ENCODE measurements around the gene UBAP2. TPM values are rescaled to one million over a fixed set of nuclear protein-coding genes. Genes with fewer than 3 reads are reported as not detected.
"Not testable (repeated sequence)": the region's sequence is repeated elsewhere in the genome, so short reads cannot be mapped to it uniquely, and the experiment has no call there.

UBAP2 gene
- total RNA-seq, 2 donors from 2014 or later = 29.8 to 52.8 TPM

- H3K9me3 ChIP-seq = no peaks in the 10 kb centered on the region
- H3K36me3 ChIP-seq = no peaks in the 10 kb centered on the region
- DNase-seq (ENCODE audit: low spot score) = no peak
- H3K4me3 ChIP-seq = no peak overlapping the region
- H3K4me1 ChIP-seq (replicated peaks) = no peaks in the 10 kb centered on the region
- 23% methylated on average over 3 of the region's 3 CpGs for WGBS
- H3K27ac ChIP-seq = no peak overlapping the region
- H3K27me3 ChIP-seq (replicated peaks; ENCODE audit: insufficient read depth) = no peaks in the 10 kb centered on the region
- TF ChIP-seq POLR2A (IDR thresholded peaks at IDR 0.05) = no peak
- intact Hi-C loops (cut with DNase I) = no loop called here
Measured at GRCh38 chr9:34059281-34059680, 10.6 kb upstream of the UBAP2 start.

- peak overlapping the region; percentile 89 to 96 for H3K27ac ChIP-seq
- no peak for DNase-seq (ENCODE audit: low spot score)
Measured at GRCh38 chr9:34049630-34050384, 1.1 kb upstream of the UBAP2 start.

DNA sequence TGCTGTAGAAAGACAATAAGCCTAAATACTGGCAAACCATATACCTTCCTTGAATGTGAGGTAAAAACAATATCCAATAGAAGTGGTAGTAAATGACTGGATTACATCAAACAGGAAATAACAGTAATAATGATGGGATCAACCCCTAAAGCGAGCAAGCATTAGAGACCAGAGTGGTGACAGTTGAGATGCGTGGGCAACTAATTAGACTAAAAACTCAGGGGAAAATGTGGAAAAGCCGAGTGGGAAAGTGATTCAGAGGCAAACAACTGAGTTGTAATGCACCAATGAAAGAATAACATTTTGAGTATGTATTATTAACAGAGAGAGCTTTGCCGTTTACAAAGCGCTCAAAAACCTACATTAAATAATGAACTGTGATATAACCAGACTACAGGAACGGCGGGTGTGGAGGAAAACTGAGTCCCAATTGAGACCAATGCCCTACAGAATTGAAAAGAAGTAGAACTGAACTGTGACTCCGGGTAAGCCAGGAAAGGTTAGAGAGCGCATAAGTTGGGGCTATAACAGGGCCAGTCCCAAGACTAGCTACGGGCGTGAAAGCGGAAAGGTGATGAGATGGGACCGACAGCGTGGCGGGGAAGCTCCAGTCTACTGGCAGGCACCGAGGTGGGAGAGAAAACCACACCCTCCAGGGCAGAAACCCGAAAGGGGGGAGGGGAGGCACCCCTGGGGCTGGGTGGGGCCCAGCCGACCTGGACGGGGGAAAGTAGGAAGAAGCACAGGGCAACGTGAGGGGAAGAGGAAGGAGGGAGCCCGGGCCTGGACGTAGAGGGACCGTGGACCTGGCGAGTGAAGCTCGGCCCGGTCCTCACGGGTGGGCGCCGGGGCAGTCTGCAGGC lies 592 bp downstream of the UBAP2 start:
- Histone ChIP-seq H3K9me3 (no peaks in the 10 kb centered on the region), H3K4me3 (peak overlapping the region; percentile 70 to 75), H3K27ac (peak overlapping the region; percentile 89 to 96), H3K27me3 (replicated peaks; ENCODE audit: insufficient read depth) (no peaks in the 10 kb centered on the region), H3K4me1 (replicated peaks) (peaks cover 10% of the 10 kb centered on the region), H3K36me3 (no peaks in the 10 kb centered on the region)
- no peak for TF ChIP-seq CTCF (IDR thresholded peaks at IDR 0.05)
- no peak for TF ChIP-seq POLR2AphosphoS5 (IDR thresholded peaks at IDR 0.05)
- no peak for TF ChIP-seq POLR2A (IDR thresholded peaks at IDR 0.05)
- DNase-seq (ENCODE audit: low spot score) = peak; percentile 33
- intact Hi-C loops (cut with DNase I) = loop anchor here (10.0 kb wide), 1 partner anchor 233 kb away; the partner anchor contains the start of gene UBE2R2
- 2% methylated on average over 29 of the region's 29 CpGs for WGBS

More at GRCh38 chr9:34049630-34050384, 1.1 kb upstream of the UBAP2 start:
- Histone ChIP-seq H3K27me3 (replicated peaks; ENCODE audit: insufficient read depth) (no peaks in the 10 kb centered on the region), H3K4me3 (peak overlapping the region; percentile 70 to 75), H3K9me3 (no peaks in the 10 kb centered on the region), H3K4me1 (replicated peaks) (peaks cover 10% of the 10 kb centered on the region), H3K36me3 (no peaks in the 10 kb centered on the region)
- TF ChIP-seq POLR2A (IDR thresholded peaks at IDR 0.05) = no peak
- no peak for TF ChIP-seq CTCF (IDR thresholded peaks at IDR 0.05)
- no peak for TF ChIP-seq POLR2AphosphoS5 (IDR thresholded peaks at IDR 0.05)
- intact Hi-C loops (cut with DNase I) = loop anchor here (10.0 kb wide), 1 partner anchor 235 kb away; the partner anchor contains the start of gene UBE2R2
- WGBS = 42% methylated on average over 18 of the region's 18 CpGs

DNA sequence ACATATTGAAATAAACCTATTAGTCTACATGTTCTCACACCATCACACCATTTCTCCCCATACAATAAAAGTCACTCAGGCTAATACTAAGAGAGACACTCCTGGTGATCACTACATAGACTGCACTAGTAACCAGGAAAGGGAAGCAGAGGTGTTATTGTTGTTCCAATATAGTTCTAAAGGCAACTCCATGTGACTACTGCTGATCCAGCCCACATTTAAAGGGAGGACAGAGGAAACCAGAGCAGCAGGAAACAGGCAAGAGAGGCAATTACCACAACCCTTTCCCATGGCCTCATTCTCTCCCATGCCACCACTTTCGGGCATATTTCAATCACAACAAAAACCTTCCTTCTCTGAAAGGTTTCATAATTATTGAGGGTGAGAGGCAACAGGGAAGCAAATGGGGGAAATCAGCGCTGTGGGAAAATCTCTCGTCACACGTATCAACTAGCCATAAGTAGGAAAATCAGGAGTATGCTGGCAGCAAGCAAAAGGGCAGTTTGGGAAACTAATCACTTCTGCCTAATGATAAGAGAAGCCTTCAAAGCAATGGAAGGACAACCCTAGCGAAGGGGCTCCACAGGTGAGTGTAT lies 1.8 kb downstream of the UBAP2 start:
- H3K9me3 ChIP-seq = no peaks in the 10 kb centered on the region
- no peaks in the 10 kb centered on the region for H3K36me3 ChIP-seq
- peaks cover 10% of the 10 kb centered on the region for H3K4me1 ChIP-seq (replicated peaks)
- H3K4me3 ChIP-seq = peak overlapping the region in 1 of 2 donors; percentile 75
- intact Hi-C loops (cut with DNase I) = loop anchor here (10.0 kb wide), 1 partner anchor 232 kb away; the partner anchor contains the start of gene UBE2R2
- no peak for DNase-seq (ENCODE audit: low spot score)
- H3K27me3 ChIP-seq (replicated peaks; ENCODE audit: insufficient read depth) = no peaks in the 10 kb centered on the region
- 79% methylated on average over 5 of the region's 5 CpGs for WGBS
- no peak overlapping the region for H3K27ac ChIP-seq
- TF ChIP-seq CTCF (IDR thresholded peaks at IDR 0.05) (no peak), POLR2AphosphoS5 (IDR thresholded peaks at IDR 0.05) (no peak), POLR2A (IDR thresholded peaks at IDR 0.05) (no peak)

GRCh38 chr9:34045903-34046302 lies 2.8 kb downstream of the UBAP2 start:
- H3K36me3 ChIP-seq = no peaks in the 10 kb centered on the region
- H3K27me3 ChIP-seq (replicated peaks; ENCODE audit: insufficient read depth) = no peaks in the 10 kb centered on the region
- DNase-seq (ENCODE audit: low spot score) = no peak
- H3K4me3 ChIP-seq = no peak overlapping the region
- no peak overlapping the region for H3K27ac ChIP-seq
- H3K9me3 ChIP-seq = no peaks in the 10 kb centered on the region
- peaks cover 10% of the 10 kb centered on the region for H3K4me1 ChIP-seq (replicated peaks)
- intact Hi-C loops (cut with DNase I) = loop anchor here (10.0 kb wide), 1 partner anchor 231 kb away; the partner anchor contains the start of gene UBE2R2
- 60% methylated on average over 3 of the region's 3 CpGs for WGBS
- TF ChIP-seq POLR2A (IDR thresholded peaks at IDR 0.05) = no peak
- no peak for TF ChIP-seq POLR2AphosphoS5 (IDR thresholded peaks at IDR 0.05)
- no peak for TF ChIP-seq CTCF (IDR thresholded peaks at IDR 0.05)

DNA sequence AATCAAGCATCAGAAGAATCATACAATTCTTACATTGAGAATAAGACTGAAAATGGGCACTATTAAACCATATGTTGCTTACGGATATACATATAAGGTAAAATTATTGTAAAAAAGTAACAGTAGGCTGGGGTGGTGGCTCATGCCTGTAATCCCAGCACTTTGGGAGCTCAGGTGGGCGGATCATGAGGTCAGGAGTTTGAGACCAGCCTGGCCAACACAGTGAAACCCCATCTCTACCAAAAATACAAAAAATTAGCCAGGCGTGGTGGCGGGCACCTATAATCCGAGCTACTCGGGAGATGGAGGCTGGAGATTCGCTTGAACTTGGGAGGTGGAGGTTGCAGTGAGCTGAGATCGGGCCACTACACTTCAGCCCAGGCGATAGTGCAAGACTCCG lies 6.6 kb downstream of the UBAP2 start:
- not testable (repeated sequence) for H3K36me3 ChIP-seq; H3K4me1 ChIP-seq (replicated peaks); H3K27me3 ChIP-seq (replicated peaks; ENCODE audit: insufficient read depth); DNase-seq (ENCODE audit: low spot score); H3K27ac ChIP-seq; H3K9me3 ChIP-seq; H3K4me3 ChIP-seq
- intact Hi-C loops (cut with DNase I) = loop anchor here (10.0 kb wide), 1 partner anchor 227 kb away; the partner anchor contains the start of gene UBE2R2
- 96% methylated on average over 10 of the region's 10 CpGs for WGBS

DNA sequence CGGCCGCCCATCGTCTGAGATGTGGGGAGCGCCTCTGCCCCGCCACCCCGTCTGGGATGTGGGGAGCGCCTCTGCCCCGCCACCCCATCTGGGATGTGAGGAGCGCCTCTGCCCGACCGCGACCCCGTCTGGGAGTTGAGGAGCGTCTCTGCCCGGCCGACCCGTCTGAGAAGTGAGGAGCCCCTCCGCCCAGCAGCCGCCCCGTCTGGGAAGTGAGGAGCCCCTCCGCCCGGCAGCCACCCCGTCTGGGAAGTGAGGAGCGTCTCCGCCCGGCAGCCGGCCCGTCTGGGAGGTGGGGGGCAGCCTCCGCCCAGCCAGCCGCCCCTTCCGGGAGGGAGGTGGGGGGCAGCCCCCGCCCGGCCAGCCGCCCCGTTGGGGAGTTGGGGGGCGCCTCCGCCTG lies 9.8 kb downstream of the UBAP2 start:
- DNase-seq (ENCODE audit: low spot score); H3K4me3 ChIP-seq; H3K9me3 ChIP-seq; H3K27ac ChIP-seq; H3K4me1 ChIP-seq (replicated peaks); intact Hi-C loops (cut with DNase I); H3K36me3 ChIP-seq; H3K27me3 ChIP-seq (replicated peaks; ENCODE audit: insufficient read depth): not testable (repeated sequence)
- WGBS = 94% methylated on average over 34 of the region's 37 CpGs

Data from prostate gland (tissue), 2 donors.